Activated effector memory CD4-positive, alpha-beta T cell treated with Interleukin-2 at 50 U/mL for 16 hours (primary cell): Measurements from ENCODE around the gene CERK.
"Not testable (repeated sequence)": the region's sequence is repeated elsewhere in the genome, so short reads cannot be mapped to it uniquely, and the experiment has no call there.

Source experiments
- DNase-seq: peaks from one replicate; pipeline ENCODE4 v3.0.0-alpha.2; 2020

The CERK gene

DNA sequence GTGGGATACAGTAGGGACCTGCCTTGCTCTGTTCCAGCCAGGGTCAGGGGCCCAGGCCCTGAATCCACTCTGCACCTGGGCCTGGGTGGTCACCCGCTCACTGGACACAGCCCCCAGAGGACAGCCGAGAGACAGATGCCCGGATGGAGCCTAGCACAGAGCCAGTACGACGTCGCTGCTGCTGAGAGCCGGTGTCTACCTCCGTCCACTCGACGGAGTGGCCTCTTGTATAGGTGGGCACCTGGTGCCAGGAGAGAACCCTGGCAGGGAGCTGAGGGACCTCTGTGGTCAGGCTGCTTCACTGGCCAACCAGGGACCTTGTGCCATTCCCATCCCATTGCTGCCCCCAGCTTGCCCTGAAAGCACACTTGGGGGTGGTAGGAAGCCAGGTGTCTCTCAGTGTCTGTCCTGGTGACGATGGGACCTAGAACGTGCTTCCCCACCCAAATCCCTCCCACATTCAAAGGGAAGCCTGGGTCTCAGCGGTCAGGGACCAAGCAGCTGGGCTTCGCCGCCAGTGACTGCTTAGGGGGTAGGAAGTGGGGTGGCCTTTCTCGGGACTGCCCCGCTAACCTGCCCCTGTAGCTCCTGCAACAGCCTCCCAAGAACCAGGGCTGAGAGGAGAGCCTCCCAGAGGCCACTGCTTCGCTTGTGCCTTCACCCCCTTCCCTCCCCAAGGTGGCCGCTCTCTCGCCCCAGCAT lies 10.3 kb upstream of the CERK start:
- no peak for DNase-seq

GRCh38 chr22:46747646-46748045 lies 9.6 kb upstream of the CERK start:
- DNase-seq: no peak

DNA sequence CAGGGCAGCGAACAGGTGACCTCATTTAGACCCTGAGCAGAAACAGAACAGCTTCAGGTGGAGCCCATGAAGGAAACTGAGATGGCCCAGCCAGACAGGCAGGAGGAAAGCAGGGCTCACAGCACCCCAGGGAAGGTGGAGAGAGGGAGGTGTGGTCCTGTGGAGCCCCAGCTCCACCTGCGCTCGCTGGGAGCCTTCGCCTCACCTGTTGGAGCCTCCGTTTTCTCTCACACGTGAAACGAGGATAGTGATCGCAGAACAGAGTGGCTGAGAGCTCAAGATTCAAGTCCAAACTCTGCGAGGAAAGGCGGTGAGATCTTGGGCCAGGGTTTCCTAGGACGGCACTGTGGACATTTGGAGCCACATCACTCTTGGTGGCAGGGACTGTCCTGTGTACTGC lies 8.6 kb upstream of the CERK start:
- DNase-seq: no peak

DNA sequence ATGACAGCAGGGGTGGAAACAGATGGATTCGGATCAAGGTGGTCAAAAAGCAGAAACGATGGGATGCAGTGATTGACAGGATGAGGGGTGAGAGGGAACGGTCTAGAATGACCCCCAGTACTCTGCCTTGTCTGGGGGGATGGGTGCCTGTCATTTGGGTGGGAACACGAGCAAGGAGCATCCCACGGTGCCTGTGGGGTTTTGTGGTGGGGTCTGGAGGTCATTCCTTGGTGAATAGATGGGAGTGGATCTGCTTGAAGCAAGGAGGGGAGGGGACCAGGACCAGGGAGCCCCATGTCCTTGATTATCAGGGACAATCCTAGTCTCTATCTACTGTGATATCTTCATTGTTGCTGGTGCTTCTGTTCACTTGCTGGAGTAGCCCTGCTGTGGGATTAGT lies 8.1 kb upstream of the CERK start:
- no peak for DNase-seq

- no peak for DNase-seq
These were observed 6.5 kb upstream of the CERK start for GRCh38 chr22:46744581-46744980.

- DNase-seq: no peak
These were observed 4.6 kb upstream of the CERK start for GRCh38 chr22:46742576-46743221.

GRCh38 chr22:46741974-46742519 lies 4.0 kb upstream of the CERK start:
- DNase-seq: no peak

GRCh38 chr22:46740910-46741780 lies 3.1 kb upstream of the CERK start:
- no peak for DNase-seq

DNA sequence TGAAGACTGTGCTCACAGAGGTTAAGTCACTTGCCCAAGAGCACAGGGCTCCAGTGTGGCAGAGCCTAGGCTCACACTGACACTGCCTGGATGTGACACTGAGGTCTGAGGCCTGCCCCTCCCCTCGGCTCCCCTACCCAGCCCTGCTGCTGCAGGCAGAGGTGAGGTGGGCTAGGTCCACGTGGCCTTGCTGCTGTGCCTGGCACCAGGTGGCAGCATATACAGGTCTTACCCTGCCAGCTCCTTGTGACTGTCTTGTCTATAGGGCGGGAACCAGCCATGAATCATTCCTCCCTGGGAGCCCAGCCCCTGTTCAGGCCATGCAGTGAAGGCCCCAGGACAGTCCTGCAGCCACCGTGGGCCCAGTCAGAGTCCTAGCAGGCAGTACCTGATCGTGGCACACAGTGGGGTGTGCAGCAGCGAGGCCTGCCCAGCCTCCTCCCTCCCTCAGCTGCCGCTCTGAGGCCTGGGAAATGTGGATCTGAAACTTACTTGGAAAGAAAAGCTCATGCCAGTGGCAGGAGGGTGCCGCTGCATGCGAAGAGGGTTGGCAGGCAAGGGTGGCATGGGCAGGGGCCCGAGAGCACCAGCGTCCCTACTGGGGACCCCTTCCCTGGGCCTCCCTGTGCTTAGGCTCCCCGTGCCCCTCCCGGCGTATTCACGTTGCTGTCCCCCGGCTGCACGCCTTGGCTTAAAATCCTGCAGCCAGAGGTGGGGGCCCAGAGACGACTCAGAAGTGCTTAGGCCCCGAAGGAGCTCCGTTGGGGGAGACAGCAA lies 1.2 kb upstream of the CERK start:
- peak; percentile 67 for DNase-seq

DNA sequence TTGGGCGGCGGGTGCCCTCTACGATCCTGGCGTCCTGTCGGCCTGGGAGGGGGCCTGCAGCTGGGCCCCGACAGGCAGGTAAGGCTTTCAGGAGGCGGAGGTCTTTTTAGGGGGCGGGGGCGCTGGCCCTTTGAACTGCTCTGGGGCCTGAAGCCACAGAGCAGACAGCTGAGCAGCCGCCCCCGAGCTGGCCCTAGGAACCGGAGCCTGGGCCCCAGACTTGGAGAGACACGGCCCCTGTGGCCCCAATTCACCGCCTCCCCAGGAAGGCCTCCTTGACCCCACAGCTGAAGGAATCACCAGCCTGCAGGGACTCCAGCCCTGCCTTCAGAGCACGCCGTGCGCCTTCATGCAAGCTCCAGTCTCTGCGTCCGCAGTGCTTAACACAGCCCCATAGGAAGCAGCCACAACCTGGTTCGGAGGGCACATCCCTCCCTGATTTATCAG lies 618 bp upstream of the CERK start:
- DNase-seq: no peak

GRCh38 chr22:46737105-46737975 lies 712 bp downstream of the CERK start:
- peak; percentile 35 for DNase-seq

- no peak for DNase-seq
These were observed 1.3 kb downstream of the CERK start for GRCh38 chr22:46736705-46737104.

- no peak for DNase-seq
These were observed 2.1 kb downstream of the CERK start for GRCh38 chr22:46735747-46736608.

DNA sequence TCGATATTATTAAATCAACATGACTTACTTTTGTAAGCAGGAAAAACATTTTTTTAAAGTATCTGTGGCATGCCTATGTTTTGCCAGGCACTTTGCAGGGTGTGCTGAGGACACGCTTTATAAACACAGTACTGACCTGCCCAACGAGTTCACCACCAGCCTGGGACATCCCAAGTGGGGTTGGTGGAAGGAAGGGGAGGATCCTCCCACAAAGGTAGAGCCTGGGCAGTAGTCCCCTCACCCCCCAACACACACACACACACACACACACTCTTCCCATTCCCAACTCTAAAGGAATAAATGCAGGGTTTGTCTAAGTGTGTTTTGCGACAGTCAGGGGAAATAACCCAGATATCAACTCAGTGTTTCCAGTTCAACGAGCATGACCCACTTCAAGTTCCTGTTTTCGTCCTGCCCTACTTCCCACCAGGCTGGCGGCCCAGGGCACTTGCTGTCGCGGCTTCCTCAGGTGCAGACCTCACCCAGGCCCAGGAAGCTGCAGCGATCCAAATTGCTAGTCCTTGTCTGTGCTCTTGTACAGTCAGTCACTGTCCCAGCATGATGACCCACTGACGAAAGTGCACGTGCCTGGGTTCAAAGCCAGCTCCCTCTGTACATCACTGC lies 3.1 kb downstream of the CERK start:
- DNase-seq: peak; percentile 73

DNA sequence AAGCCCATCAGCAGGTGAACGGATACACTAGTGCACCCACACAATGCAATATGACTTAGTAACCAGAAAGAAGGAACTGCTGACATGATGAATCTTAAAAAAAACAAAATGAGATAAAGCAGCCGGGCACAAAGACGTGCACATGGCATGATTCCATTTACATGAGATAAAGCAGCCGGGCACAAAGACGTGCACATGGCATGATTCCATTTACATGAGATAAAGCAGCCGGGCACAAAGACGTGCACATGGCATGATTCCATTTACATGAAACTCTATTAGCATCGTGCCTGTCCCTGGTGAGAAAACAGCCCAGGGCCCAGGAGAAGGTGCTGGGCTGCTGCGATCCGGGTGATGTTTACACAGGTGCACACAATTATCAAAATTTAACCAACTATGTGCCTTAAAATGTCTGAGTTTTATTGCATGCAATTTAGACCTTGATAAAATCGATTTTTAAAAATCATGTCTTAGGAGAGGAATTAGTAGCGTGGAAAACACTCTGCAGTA lies 3.8 kb downstream of the CERK start:
- DNase-seq: not testable (repeated sequence)

- DNase-seq: no peak
These were observed 5.5 kb downstream of the CERK start for GRCh38 chr22:46732513-46732912.

DNA sequence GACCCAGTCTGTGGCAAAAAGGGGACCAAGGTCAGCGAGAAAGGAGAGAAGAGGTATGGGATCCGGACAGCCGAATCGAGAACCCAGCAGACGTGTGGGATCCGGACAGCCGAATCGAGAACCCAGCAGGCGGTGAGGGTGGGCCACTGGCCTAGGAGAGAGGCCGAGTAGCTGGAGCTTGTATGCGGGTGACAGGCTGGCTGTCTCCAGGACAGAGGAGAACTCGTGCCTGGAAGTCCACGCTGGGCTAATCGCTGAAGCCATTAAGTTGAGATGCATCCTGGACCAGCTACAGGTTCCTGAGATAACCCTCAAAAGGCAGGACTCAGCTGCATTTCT lies 6.0 kb downstream of the CERK start:
- DNase-seq: no peak

DNA sequence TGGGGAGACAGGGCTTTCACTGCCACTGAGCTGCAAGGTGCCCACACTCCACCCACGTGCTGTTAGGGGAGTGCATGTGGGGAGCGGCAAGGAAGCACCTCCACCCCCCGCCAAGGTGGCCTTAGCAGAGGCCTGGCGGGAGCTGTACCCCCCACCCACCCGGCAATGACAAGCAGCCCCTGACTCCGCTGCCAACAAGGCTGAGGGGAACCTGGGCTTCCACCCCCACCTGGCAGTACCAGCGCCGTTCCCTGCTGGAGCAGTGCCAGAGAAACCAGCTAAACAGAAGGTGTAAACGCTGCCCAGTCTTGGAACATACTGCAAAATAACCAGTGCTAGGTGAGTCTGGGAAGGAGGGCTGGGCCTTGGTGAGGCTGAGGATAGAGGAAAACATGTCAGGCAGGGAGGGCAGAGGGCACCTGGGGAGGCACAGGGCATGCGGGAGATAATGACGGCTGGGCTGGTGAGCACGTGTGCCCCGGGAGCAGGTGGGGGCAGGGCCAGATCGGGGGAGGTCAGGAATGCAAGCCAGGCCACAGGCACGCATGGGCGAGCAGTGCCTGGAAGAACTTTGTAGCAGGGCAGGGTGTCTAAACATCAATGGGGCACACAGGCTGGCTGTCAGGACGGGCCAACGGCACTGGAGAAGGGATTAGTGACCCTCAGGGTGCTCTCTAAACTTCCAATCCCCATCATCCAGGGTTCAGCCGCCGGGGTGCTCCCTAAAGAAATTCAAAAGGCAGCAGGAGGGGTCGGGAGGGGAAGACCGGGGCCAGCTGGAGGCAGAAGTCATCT lies 6.6 kb downstream of the CERK start:
- DNase-seq: no peak

GRCh38 chr22:46730568-46731245 lies 7.3 kb downstream of the CERK start:
- DNase-seq: no peak
